Suppressor macrophage treated with lipopolysaccharide for 4 hours (primary cell): Measurements from ENCODE around the gene MBNL1.

Experiments used
- DNase-seq: peaks from one replicate; pipeline ENCODE4 v3.0.0-alpha.2; 2020

The MBNL1 gene

GRCh38 chr3:152277198-152277597 lies 8.5 kb downstream of the MBNL1 start:
- no peak for DNase-seq

GRCh38 chr3:152278756-152279427 lies 10.2 kb downstream of the MBNL1 start:
- DNase-seq: peak; percentile 65

GRCh38 chr3:152279479-152279878 lies 10.8 kb downstream of the MBNL1 start:
- DNase-seq: no peak

GRCh38 chr3:152280539-152280938 lies 11.8 kb downstream of the MBNL1 start:
- DNase-seq: no peak

GRCh38 chr3:152281133-152281713 lies 12.5 kb downstream of the MBNL1 start:
- DNase-seq: no peak

- no peak for DNase-seq
These were observed 14.1 kb downstream of the MBNL1 start for GRCh38 chr3:152282813-152283212.

- DNase-seq: no peak
These were observed 15.0 kb downstream of the MBNL1 start for GRCh38 chr3:152283492-152284381.

- no peak for DNase-seq
These were observed 16.2 kb downstream of the MBNL1 start for GRCh38 chr3:152284906-152285305.

GRCh38 chr3:152285509-152285908 lies 16.8 kb downstream of the MBNL1 start:
- no peak for DNase-seq

- DNase-seq: no peak
These were observed 19.3 kb downstream of the MBNL1 start for GRCh38 chr3:152287898-152288576.

GRCh38 chr3:152288681-152289080 lies 20.0 kb downstream of the MBNL1 start:
- no peak for DNase-seq

GRCh38 chr3:152289708-152290107 lies 21.0 kb downstream of the MBNL1 start:
- DNase-seq: no peak

GRCh38 chr3:152290374-152290773 lies 21.6 kb downstream of the MBNL1 start:
- DNase-seq: no peak

GRCh38 chr3:152291238-152291637 lies 22.5 kb downstream of the MBNL1 start:
- DNase-seq: no peak

- DNase-seq: no peak
These were observed 22.9 kb downstream of the MBNL1 start for GRCh38 chr3:152291649-152292066.

GRCh38 chr3:152292366-152292765 lies 23.6 kb downstream of the MBNL1 start:
- DNase-seq: no peak

GRCh38 chr3:152293347-152294006 lies 24.7 kb downstream of the MBNL1 start:
- no peak for DNase-seq

GRCh38 chr3:152295344-152295743 lies 26.6 kb downstream of the MBNL1 start:
- no peak for DNase-seq

GRCh38 chr3:152295806-152296205 lies 27.1 kb downstream of the MBNL1 start:
- DNase-seq: no peak

GRCh38 chr3:152296382-152296781 lies 27.7 kb downstream of the MBNL1 start:
- DNase-seq: no peak

GRCh38 chr3:152296971-152297370 lies 28.2 kb downstream of the MBNL1 start:
- DNase-seq: no peak

GRCh38 chr3:152298393-152299248 lies 29.9 kb downstream of the MBNL1 start:
- peak; percentile 97 for DNase-seq
